ENCODE results near the gene UGDH. TPM values are rescaled to one million over a fixed set of nuclear protein-coding genes. Genes with fewer than 3 reads are reported as not detected.

The UGDH gene
- total and polyA plus RNA-seq, 9 of the 15 experiments (the other 6 are each of a cell fraction or from before 2014, with no cell fraction given): 5.5 to 21.7 (median 16.2) TPM

- TF ChIP-seq HOMEZ (CRISPR knock-in tag; IDR thresholded peaks at IDR 0.05) (no peak), IRF9 (tag; IDR thresholded peaks at IDR 0.05) (0 out of 2 replicates have a peak, but pooled peaks have one; percentile 60), PML (IDR thresholded peaks at IDR 0.05; ENCODE audit: low read length) (peak; percentile 91), HNRNPUL1 (IDR thresholded peaks at IDR 0.05; ENCODE audit: low read length) (no peak), ETS1 (conservative IDR thresholded peaks at IDR 0.05; ENCODE audit: control insufficient read depth, low read depth, low read length) (peak; percentile 22; the same call in 1 of the 2 replicates), ZBTB34 (CRISPR knock-in tag; IDR thresholded peaks at IDR 0.05) (0 out of 2 replicates have a peak, but pooled peaks have one; percentile 19), NRF1 (conservative IDR thresholded peaks at IDR 0.05 in 1 of 2, IDR thresholded peaks at IDR 0.05 in 1 of 2) (peak; percentile 58), TRIM25 (IDR thresholded peaks at IDR 0.05; ENCODE audit: borderline replicate concordance) (no peak), RCOR1 (IDR thresholded peaks at IDR 0.05; ENCODE audit: borderline replicate concordance in 1 of 2, low read depth in 2 of 2, low read length in 2 of 2) (no peak; a peak in 1 of 4 replicates), SUPT5H (IDR thresholded peaks at IDR 0.05) (peak; percentile 99), CHAMP1 (IDR thresholded peaks at IDR 0.05) (peak; percentile 76; the same call in 1 of the 2 replicates), ID3 (CRISPR knock-in tag; IDR thresholded peaks at IDR 0.05) (no peak), ID3 (tag; IDR thresholded peaks at IDR 0.05) (peak; percentile 68), HLTF (IDR thresholded peaks at IDR 0.05) (no peak; the same call in 1 of the 2 replicates), MEF2D (tag; conservative IDR thresholded peaks at IDR 0.05; ENCODE audit: low read depth) (no peak), SPI1 (IDR thresholded peaks at IDR 0.05; ENCODE audit: borderline replicate concordance, low read depth, low read length) (peak; percentile 71; the same call in 1 of the 2 replicates)
Measured at GRCh38 chr4:39458505-39459300, 68.5 kb downstream of the UGDH start, which contains the start of the genes LIAS and RPL9 (continued).
